ENCODE data around the gene ULK2.
A peak's percentile ranks its signal among the peaks of the same experiment; 100 is the strongest.

Gene ULK2

DNA sequence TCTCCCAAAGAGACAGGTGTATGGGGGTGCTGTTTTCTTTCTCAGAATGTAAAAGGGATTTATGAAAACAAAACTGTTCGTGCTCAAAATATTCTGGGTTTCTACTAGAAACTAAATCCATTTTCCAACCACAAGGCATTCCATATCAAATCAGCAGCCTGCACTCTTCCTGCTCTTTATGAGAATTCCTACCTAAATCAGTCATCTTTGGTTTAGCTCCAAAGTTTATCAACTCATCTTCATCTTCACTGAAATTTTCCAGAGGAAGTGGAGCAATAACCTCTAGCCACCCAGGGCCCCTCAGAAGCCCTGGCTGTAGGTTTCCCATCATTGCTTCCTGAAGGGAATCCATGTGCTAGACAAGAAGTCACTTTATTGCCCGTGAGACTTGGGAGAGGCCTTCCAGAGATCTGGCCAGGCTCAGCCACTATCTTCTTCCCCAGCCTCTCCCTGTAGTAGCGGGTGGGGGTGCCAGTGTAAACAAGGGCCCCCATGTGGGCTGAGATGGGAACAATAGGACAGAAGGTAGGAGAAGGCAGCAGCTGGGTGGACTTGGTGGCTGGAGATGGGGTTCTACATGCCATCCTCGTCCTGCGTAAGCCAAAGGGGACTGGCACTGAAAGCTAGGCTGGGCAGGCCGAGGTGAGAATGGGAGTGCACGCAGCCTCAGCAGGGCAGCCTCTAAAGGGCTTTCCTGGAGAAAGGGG lies 97.6 kb downstream of the ULK2 start:
- TF ChIP-seq, protein P1, sequence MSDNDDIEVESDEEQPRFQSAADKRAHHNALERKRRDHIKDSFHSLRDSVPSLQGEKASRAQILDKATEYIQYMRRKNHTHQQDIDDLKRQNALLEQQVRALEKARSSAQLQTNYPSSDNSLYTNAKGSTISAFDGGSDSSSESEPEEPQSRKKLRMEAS (IDR thresholded peaks at IDR 0.05), result no peak
- TF ChIP-seq RAD21 (IDR thresholded peaks at IDR 0.05; ENCODE audit: low read depth) (no peak), TEAD4 (IDR thresholded peaks at IDR 0.05) (no peak), ZBTB7A (IDR thresholded peaks at IDR 0.05; ENCODE audit: low read depth) (no peak), CREB1 (IDR thresholded peaks at IDR 0.05; ENCODE audit: low read depth) (no peak), TCF12 (IDR thresholded peaks at IDR 0.05; ENCODE audit: low read depth) (no peak), TAF1 (IDR thresholded peaks at IDR 0.05; ENCODE audit: low read depth) (no peak), EP300 (IDR thresholded peaks at IDR 0.05; ENCODE audit: borderline replicate concordance) (no peak)

DNA sequence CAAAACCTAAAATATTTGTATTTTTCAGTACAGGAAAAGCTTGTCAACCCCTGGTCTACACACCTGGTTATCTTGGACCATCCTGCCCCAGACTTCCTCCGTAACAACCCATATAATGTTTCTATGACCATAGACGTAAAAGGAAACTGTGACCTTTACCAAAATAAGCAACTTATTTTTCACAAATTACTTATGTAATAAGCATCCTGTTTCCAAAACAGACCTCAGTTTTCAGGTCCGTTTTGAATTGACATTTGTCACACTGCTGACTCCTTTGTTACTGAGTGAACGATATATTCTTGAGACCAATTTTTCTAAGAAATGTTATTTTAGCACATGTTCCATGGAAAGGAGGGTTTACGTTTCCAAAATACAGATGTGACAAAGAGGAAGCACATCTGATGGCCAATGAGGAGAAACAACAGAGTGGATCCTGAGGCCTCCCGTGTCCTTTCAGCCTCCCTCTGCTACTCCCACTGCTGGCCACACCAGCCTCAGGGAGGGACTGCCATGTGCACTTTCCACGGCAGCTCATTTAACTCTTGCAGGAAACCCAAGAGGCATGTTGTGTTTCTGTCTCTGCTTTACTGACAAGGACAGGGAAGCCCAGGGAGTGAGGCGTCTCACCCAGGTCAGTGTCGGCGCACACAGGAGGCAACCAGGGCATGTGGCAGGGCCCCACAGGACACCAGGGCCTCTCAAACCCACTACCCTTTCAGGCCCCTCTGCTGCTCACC lies 99.5 kb downstream of the ULK2 start:
- no peak for TF ChIP-seq EGR1 (IDR thresholded peaks at IDR 0.05)
- TF ChIP-seq CREB1 (IDR thresholded peaks at IDR 0.05; ENCODE audit: low read depth), result no peak
- TF ChIP-seq, protein P2, sequence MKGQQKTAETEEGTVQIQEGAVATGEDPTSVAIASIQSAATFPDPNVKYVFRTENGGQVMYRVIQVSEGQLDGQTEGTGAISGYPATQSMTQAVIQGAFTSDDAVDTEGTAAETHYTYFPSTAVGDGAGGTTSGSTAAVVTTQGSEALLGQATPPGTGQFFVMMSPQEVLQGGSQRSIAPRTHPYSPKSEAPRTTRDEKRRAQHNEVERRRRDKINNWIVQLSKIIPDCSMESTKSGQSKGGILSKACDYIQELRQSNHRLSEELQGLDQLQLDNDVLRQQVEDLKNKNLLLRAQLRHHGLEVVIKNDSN (IDR thresholded peaks at IDR 0.05), result no peak
- no peak for TF ChIP-seq NFIC (IDR thresholded peaks at IDR 0.05)
- no peak for TF ChIP-seq ZBTB7A (IDR thresholded peaks at IDR 0.05; ENCODE audit: low read depth)
- TF ChIP-seq, protein P1 (IDR thresholded peaks at IDR 0.05), result no peak
- TF ChIP-seq TEAD4 (IDR thresholded peaks at IDR 0.05), result no peak
- no peak for TF ChIP-seq TAF1 (IDR thresholded peaks at IDR 0.05; ENCODE audit: low read depth)

DNA sequence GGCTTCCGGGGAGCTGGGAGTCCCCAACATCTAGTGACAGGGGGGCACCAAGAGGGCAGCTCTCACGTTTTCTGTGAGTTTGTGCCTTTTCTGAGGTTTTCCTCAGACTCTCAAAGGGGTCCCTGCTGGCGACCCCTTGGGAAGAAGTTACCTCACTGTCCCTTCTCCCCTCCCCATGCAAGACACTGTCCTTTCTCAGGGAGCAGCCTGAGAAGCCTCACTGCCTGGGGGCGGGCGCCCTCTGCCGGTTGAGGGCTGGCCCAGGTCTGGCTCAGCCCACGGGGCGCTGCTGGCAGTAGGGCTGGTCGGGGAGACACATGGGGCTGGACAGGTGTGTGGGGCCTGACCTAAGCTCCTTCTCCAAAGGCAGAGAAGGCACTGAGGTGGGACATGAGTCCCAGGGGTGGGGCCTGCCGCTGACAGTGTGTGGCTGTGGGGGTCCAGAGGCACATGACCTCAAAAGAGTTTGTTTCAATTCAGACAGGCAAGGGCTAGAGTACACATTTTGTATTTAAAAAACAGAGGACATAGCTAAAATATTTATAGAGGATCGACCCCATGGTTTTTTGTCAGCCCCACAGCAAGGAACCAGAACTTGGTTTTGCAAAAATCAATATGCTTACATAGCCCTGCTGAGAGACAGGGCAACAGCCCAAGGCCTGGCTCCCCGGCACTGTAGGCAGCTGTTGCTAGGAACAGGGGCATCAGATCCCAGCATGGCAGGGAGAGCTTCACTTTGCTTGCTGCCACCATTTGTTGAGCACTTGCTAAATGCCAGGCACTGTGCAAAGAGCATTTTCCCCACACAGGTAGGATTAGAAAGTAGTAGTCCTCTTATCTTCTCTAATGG lies 101.1 kb downstream of the ULK2 start:
- TF ChIP-seq ZBTB7A (IDR thresholded peaks at IDR 0.05; ENCODE audit: low read depth) (0 out of 2 replicates have a peak, but pooled peaks have one; percentile 32), YY1 (IDR thresholded peaks at IDR 0.05; ENCODE audit: low read depth) (0 out of 2 replicates have a peak, but pooled peaks have one; percentile 15), RAD21 (IDR thresholded peaks at IDR 0.05; ENCODE audit: low read depth) (peak; percentile 99), TEAD4 (IDR thresholded peaks at IDR 0.05) (no peak)

DNA sequence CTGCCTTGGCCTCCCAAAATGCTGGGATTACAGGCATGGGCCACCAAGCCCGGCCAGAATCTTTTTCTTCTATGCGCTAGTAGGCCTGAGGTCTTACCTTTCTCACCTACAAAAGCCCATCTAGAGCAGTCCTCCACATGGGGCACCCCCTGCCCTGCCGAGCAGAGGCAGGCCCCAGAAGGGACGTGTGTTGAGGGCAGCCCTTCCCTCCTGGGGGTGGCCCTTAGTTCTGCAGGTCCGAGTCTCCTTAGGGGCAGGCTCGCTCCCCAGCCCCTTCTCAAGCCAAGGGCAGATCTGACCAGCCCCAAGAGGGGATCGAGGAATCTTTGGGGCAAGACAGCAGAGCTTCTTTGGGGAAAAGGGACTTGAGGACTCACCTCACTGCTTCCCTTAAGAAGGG lies 101.7 kb downstream of the ULK2 start:
- no peak for TF ChIP-seq ZBTB7A (IDR thresholded peaks at IDR 0.05; ENCODE audit: low read depth)
- TF ChIP-seq, protein P3, sequence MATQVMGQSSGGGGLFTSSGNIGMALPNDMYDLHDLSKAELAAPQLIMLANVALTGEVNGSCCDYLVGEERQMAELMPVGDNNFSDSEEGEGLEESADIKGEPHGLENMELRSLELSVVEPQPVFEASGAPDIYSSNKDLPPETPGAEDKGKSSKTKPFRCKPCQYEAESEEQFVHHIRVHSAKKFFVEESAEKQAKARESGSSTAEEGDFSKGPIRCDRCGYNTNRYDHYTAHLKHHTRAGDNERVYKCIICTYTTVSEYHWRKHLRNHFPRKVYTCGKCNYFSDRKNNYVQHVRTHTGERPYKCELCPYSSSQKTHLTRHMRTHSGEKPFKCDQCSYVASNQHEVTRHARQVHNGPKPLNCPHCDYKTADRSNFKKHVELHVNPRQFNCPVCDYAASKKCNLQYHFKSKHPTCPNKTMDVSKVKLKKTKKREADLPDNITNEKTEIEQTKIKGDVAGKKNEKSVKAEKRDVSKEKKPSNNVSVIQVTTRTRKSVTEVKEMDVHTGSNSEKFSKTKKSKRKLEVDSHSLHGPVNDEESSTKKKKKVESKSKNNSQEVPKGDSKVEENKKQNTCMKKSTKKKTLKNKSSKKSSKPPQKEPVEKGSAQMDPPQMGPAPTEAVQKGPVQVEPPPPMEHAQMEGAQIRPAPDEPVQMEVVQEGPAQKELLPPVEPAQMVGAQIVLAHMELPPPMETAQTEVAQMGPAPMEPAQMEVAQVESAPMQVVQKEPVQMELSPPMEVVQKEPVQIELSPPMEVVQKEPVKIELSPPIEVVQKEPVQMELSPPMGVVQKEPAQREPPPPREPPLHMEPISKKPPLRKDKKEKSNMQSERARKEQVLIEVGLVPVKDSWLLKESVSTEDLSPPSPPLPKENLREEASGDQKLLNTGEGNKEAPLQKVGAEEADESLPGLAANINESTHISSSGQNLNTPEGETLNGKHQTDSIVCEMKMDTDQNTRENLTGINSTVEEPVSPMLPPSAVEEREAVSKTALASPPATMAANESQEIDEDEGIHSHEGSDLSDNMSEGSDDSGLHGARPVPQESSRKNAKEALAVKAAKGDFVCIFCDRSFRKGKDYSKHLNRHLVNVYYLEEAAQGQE (IDR thresholded peaks at IDR 0.05; ENCODE audit: low read depth), result no peak

DNA sequence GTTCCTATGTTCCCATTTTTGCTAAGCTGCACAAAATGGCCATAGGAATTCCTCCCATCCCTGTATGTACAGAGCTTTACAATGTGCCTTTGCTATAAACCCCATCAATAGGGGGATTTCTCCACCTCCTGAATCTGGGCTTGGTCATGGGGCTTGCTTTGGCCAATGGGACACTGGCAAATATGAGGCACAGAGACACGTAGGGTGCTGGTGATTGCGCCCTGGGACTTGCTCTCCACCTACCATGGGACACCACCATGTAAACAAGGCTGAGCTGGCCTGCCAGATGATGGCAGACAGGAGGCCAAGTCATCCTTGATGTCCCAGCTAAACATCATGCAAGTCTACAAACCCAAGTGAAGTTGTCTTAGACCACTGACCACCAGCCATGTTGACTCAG lies 104.3 kb downstream of the ULK2 start:
- TF ChIP-seq ZBTB7A (IDR thresholded peaks at IDR 0.05; ENCODE audit: low read depth) (no peak), CEBPB (IDR thresholded peaks at IDR 0.05) (no peak), NFIC (IDR thresholded peaks at IDR 0.05) (no peak), CREB1 (IDR thresholded peaks at IDR 0.05; ENCODE audit: low read depth) (no peak), YY1 (IDR thresholded peaks at IDR 0.05; ENCODE audit: low read depth) (no peak), FOXM1 (IDR thresholded peaks at IDR 0.05; ENCODE audit: borderline replicate concordance, low read depth) (no peak), EGR1 (IDR thresholded peaks at IDR 0.05) (no peak), TCF12 (IDR thresholded peaks at IDR 0.05; ENCODE audit: low read depth) (no peak), TEAD4 (IDR thresholded peaks at IDR 0.05) (no peak), TAF1 (IDR thresholded peaks at IDR 0.05; ENCODE audit: low read depth) (no peak), RAD21 (IDR thresholded peaks at IDR 0.05; ENCODE audit: low read depth) (no peak), EP300 (IDR thresholded peaks at IDR 0.05; ENCODE audit: borderline replicate concordance) (no peak)
- TF ChIP-seq, protein P3 (IDR thresholded peaks at IDR 0.05; ENCODE audit: low read depth), result no peak
- TF ChIP-seq, protein P2 (IDR thresholded peaks at IDR 0.05), result no peak
- TF ChIP-seq, protein P1 (IDR thresholded peaks at IDR 0.05), result no peak

All from Ishikawa (cell line).